Fibroblast of the aortic adventitia (primary cell): ENCODE data around the gene ALDH7A1. TPM values are rescaled to one million over a fixed set of nuclear protein-coding genes. Genes with fewer than 3 reads are reported as not detected.

Experiments
- small RNA-seq: library from RNA; depleted of rRNA; stranded (forward); fragments of <200 nt; gene quantifications from one replicate; pipeline ENCODE3, GENCODE V24; 2012
- total RNA-seq: library from RNA; depleted of rRNA; stranded (reverse); fragments of >200 nt; gene quantifications from 2 replicates; pipeline ENCODE4 v1.2.3, GENCODE V29; 2012; ENCODE audit warnings: low replicate concordance

ALDH7A1 gene
- total RNA-seq, 1 donor: 33.6 TPM

Small RNAs within 50 kb of the gene (small RNA-seq; reads per million reads assigned to genes)
- gene RNU6-290P: not detected

Other genes with a start within 250 kb of the ALDH7A1 start
- gene GRAMD2B, start 171.8 kb downstream of the ALDH7A1 start, total RNA-seq: 13.5 and 23.5 TPM in 2 replicates
- gene PHAX, start 5.7 kb upstream of the ALDH7A1 start, total RNA-seq: 73.2 and 87.9 TPM in 2 replicates
- gene LMNB1, start 181.9 kb upstream of the ALDH7A1 start, total RNA-seq: 39.2 and 52.7 TPM in 2 replicates